K562 (cell line): ENCODE results near the gene PGGHG. TPM values are rescaled to one million over a fixed set of nuclear protein-coding genes. Genes with fewer than 3 reads are reported as not detected.

Experiments
- ATAC-seq: fragments of 200-7000 bp; cut with Tn5 transposase; 3 replicates; pipeline ENCODE4 v1.9.1; 2020; ENCODE audit warnings: moderate library complexity
- BruUV-seq: library from RNA; stranded (reverse); fragments of 400-500 nt; replicated peaks from 2 replicates; lab custom pipeline; 2021; lab: Mats Ljungman, UMichigan
- CTCF ChIA-PET: fragments of 300-600 bp; formaldehyde crosslinking; extraction: SDS; loops from one replicate; lab custom pipeline; 2021; ENCODE audit warnings: low intra/inter-chr PET ratio; lab: Yijun Ruan, JAX
- POLR2A ChIA-PET: fragments of 300-600, 350-650 bp; sonication (Branson Sonifier 250); formaldehyde crosslinking; extraction: SDS; loops from one replicate; lab custom pipeline; 2021; ENCODE audit warnings: antibody characterized with exemption, inconsistent platforms; lab: Yijun Ruan, JAX
- DNase-seq, 4 experiments: peaks; one replicate each; pipeline versions ENCODE4 v3.0.0 to v3.0.0-alpha.2; 2011 to 2018; ENCODE audit warnings: low spot score in 3 of 4, mixed read lengths in 3 of 4; ENCODE audit errors: extremely low read depth in 1 of 4
- FAIRE-seq: peaks from 2 replicates; lab custom pipeline; 2011; peaks lifted over from hg19 to GRCh38; lab: Jason Lieb, UNC
- H2AFZ ChIP-seq: 2 replicates; pipeline ENCODE4 v1.6.0; 2011; ENCODE audit warnings: low read depth, low read length, control low read depth, inconsistent platforms
- H3K27ac ChIP-seq: fragments of 200-600 bp; 3 replicates; pipeline ENCODE4 v1.8.0; 2011; ENCODE audit warnings: low read depth, mild to moderate bottlenecking, control low read depth, inconsistent platforms, low read length, moderate library complexity, mixed read lengths; ENCODE audit errors: extremely low read depth
- H3K27me3 ChIP-seq, 2 experiments: fragments of 300-600 bp in 1 of 2; 2 replicates in 1 of 2; 3 replicates in 1 of 2; pipeline versions ENCODE4 v1.6.0 to v1.8.0; 2011; ENCODE audit warnings: inconsistent platforms in 2 of 2, low read length in 2 of 2, mild to moderate bottlenecking in 1 of 2, mixed read lengths in 1 of 2, moderate library complexity in 1 of 2; ENCODE audit not compliant: control insufficient read depth in 2 of 2, insufficient read depth in 2 of 2
- H3K36me3 ChIP-seq: fragments of 300-600 bp; 3 replicates; pipeline ENCODE4 v1.8.0; 2011; ENCODE audit warnings: mild to moderate bottlenecking, low read length, inconsistent platforms; ENCODE audit not compliant: control insufficient read depth, insufficient read depth
- H3K4me1 ChIP-seq, 2 experiments: fragments of 200-600 bp in 1 of 2; replicated peaks in 1 of 2; 2 replicates in 1 of 2; 3 replicates in 1 of 2; pipeline versions ENCODE4 v1.5.1 to v1.8.0; 2011; ENCODE audit warnings: inconsistent platforms in 2 of 2, low read length in 2 of 2, mild to moderate bottlenecking in 1 of 2, mixed read lengths in 1 of 2, moderate library complexity in 1 of 2; ENCODE audit not compliant: control insufficient read depth in 2 of 2, insufficient read depth in 2 of 2
- H3K4me2 ChIP-seq: 2 replicates; pipeline ENCODE4 v1.6.1; 2011; ENCODE audit warnings: low read length, control low read depth, inconsistent platforms, mixed read lengths; ENCODE audit not compliant: insufficient read depth
- H3K4me3 ChIP-seq: fragments of 200-600 bp; sonication (generic), shearing (Covaris generic); 2 replicates; pipeline ENCODE4 v1.5.1; 2016; ENCODE audit warnings: control low read depth, inconsistent platforms
- H3K79me2 ChIP-seq: fragments of 200-600 bp; 3 replicates; pipeline ENCODE4 v1.8.0; 2011; ENCODE audit warnings: low read length, inconsistent platforms; ENCODE audit not compliant: control insufficient read depth, insufficient read depth
- H3K9ac ChIP-seq, 2 experiments: 2 replicates each; pipeline versions ENCODE4 v1.6.0 to v1.6.1; 2011; ENCODE audit warnings: low read depth in 2 of 2, low read length in 2 of 2, control low read depth in 1 of 2, inconsistent platforms in 1 of 2, mild to moderate bottlenecking in 1 of 2, mixed read lengths in 1 of 2; ENCODE audit not compliant: insufficient read depth in 1 of 2
- H3K9me1 ChIP-seq: one replicate; pipeline ENCODE4 v1.6.0; 2011; ENCODE audit warnings: inconsistent platforms, mild to moderate bottlenecking, low read length, moderate library complexity; ENCODE audit not compliant: control insufficient read depth, insufficient read depth
- H3K9me3 ChIP-seq: replicated peaks from 2 replicates; pipeline ENCODE4 v1.5.1; 2011; ENCODE audit warnings: low read depth, low read length, inconsistent platforms; ENCODE audit not compliant: control insufficient read depth, insufficient read depth
- H4K20me1 ChIP-seq: replicated peaks from 2 replicates; pipeline ENCODE4 v1.6.1; 2011; ENCODE audit warnings: low read length, inconsistent platforms, mixed read lengths; ENCODE audit not compliant: control insufficient read depth, insufficient read depth
- CBX5 ChIP-seq: IDR thresholded peaks from 2 replicates; pipeline ENCODE4 v1.6.1; 2014; ENCODE audit warnings: low read depth, borderline replicate concordance
- TOE1 ChIP-seq, 2 experiments: fragments of 450-650 bp in 1 of 2; sonication (generic) in 1 of 2; formaldehyde crosslinking in 1 of 2; IDR thresholded peaks; 2 replicates each; pipeline versions ENCODE4 v1.7.1 to v1.8.0; 2016 to 2022; ENCODE audit warnings: borderline replicate concordance in 2 of 2, mild to moderate bottlenecking in 2 of 2, antibody characterized with exemption in 1 of 2, inconsistent platforms in 1 of 2, low read depth in 1 of 2, missing genetic modification reagents in 1 of 2, moderate library complexity in 1 of 2
- ZFP30 ChIP-seq: fragments of 250-450 bp; sonication (Bioruptor Pico); IDR thresholded peaks from 2 replicates; pipeline ENCODE4 v1.8.0; 2022; ENCODE audit warnings: moderate library complexity, mild to moderate bottlenecking, inconsistent platforms, borderline replicate concordance
- ZNF140 ChIP-seq: fragments of 250-450 bp; sonication (Bioruptor Pico); IDR thresholded peaks from 2 replicates; pipeline ENCODE4 v1.8.0; 2021; ENCODE audit warnings: moderate library complexity, mild to moderate bottlenecking, inconsistent platforms
- ZNF76 ChIP-seq: fragments of 250-450 bp; sonication (Bioruptor Pico); IDR thresholded peaks from 2 replicates; pipeline ENCODE4 v1.4.0; 2020; ENCODE audit warnings: mild to moderate bottlenecking, moderate library complexity, borderline replicate concordance
- WGBS: fragments of 100-300 bp; shearing (Covaris generic); methylation state at CpG from one replicate; pipeline ENCODE4 v1.1.6; 2016; ENCODE audit warnings: low coverage, mixed read lengths; ENCODE audit not compliant: insufficient coverage; ENCODE audit errors: missing lambda C conversion rate; 5-methylcytosine and 5-hydroxymethylcytosine counted together
- in situ Hi-C: fragments of 300-500 bp; cut with MboI; formaldehyde crosslinking; loops from 4 replicates; pipeline ENCODE4 v1.15.0; 2018; ENCODE audit warnings: inconsistent platforms, mixed read lengths
- intact Hi-C: fragments of 100-400 bp; cut with micrococcal nuclease; formaldehyde crosslinking; loops from 2 replicates; pipeline ENCODE4 v1.14.2; 2022
- polyA plus RNA-seq, 8 experiments: library from polyadenylated mRNA; depleted of rRNA in 4 of 8; stranded (reverse) in 5 of 8; unstranded in 3 of 8; fragments of >200 nt; fragmentation: Nextera tagmentation in 2 of 8; fragmentation: Illumina TruSeq in 1 of 8; extraction: Ambion mirVana in 2 of 8; extraction: Trizol in 1 of 8; gene quantifications; 2 replicates each; pipeline versions ENCODE4 v1.2.1 to v1.2.3, GENCODE V29; 2011 to 2014; ENCODE audit warnings: inconsistent platforms in 1 of 8, missing spikeins in 1 of 8
- total RNA-seq, 7 experiments: library from RNA; depleted of rRNA in 6 of 7; stranded (reverse); fragments of >200 nt in 6 of 7; fragmentation: Illumina TruSeq in 2 of 7; extraction: Trizol in 2 of 7; gene quantifications; 2 replicates each; pipeline versions ENCODE4 v1.2.1 to v1.2.3, GENCODE V29; 2011 to 2021; ENCODE audit warnings: low replicate concordance in 1 of 7
- TF ChIP-seq, protein P1 (sequence below), 2 experiments: fragments of 150-350 bp in 1 of 2; IDR thresholded peaks; 2 replicates each; pipeline ENCODE4 v1.6.1; 2012 to 2016; ENCODE audit warnings: low read depth in 2 of 2, low read length in 2 of 2, mild to moderate bottlenecking in 1 of 2, moderate library complexity in 1 of 2
- TF ChIP-seq, protein P2 (sequence below): fragments of 450-650 bp; formaldehyde crosslinking; IDR thresholded peaks from 2 replicates; pipeline ENCODE4 v1.4.0; 2022; ENCODE audit warnings: missing genetic modification characterization

PGGHG gene
- total and polyA plus RNA-seq, 9 of the 15 experiments (the other 6 are each of a cell fraction or from before 2014, with no cell fraction given) = 0.38 to 85.1 (median 18.1) TPM

DNA sequence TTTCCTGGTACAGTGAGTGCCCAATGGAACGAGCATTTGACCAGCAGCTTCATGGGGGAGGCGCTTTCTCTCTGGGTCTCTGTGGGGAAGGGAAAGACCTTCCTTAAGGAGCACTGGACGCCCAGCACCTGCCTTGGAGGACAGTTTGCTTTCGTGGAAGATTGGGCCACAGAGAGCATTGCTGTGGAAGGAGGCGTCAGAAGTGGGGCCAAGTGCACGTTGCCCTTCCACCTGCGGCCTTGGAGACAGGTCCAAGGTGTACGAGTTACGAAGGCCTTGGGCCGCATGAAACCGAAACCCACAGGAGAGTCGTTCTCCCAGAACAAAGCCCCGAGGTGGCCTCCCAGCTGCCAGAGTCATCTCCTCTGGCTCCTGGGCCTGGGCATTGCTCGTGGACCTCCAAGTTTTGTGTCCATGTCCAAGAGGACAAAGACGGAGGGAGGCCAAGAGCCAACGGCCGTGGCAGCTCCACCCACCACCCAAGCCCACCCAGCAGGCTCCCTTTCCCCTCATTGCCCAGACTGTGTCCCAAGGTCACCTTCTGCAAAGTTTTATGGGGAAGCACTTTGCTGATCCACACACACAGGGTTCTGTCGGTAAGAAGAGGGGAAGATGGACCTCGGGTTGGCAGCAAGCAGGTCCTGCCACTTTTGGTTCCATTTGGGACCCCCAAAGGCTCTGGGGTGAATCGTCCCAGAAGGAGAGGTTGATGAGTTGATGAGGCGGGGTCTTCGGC is 16.6 kb upstream of the PGGHG start:
- no peaks in the 10 kb centered on the region for H3K36me3 ChIP-seq
- BruUV-seq = no TSS peak
- peaks cover 10% of the 10 kb centered on the region; the same call in 1 of the 3 replicates for H3K79me2 ChIP-seq
- H3K4me2 ChIP-seq = no peak overlapping the region
- H3K4me1 ChIP-seq = peaks cover 19 to 34% of the 10 kb centered on the region in 2 experiments; a peak in 4 of 5 replicates
- FAIRE-seq = no peak
- ChIA-PET POLR2A (interaction anchor here (0.8 to 1.3 kb wide), 5 partner anchors 8 to 11 kb away, joined by 3 to 5 read pairs (median 3); no protein-coding TSS in a partner anchor), CTCF (no interaction called here)
- H3K4me3 ChIP-seq = no peak overlapping the region
- H3K9me3 ChIP-seq = peaks cover 12% of the 10 kb centered on the region
- intact Hi-C loops = no loop called here
- H4K20me1 ChIP-seq = no peaks in the 10 kb centered on the region
- no peak for DNase-seq
- no peak overlapping the region for H3K27ac ChIP-seq
- H3K9me1 ChIP-seq = no peaks in the 10 kb centered on the region
- WGBS = 58% methylated on average over 16 of the region's 22 CpGs
- H3K27me3 ChIP-seq = no peaks in the 10 kb centered on the region
- H2AFZ ChIP-seq = no peak overlapping the region
- in situ Hi-C loops = no loop called here
- TF ChIP-seq TOE1 (IDR thresholded peaks at IDR 0.05; ENCODE audit: borderline replicate concordance) (no peak), TOE1 (CRISPR knock-in tag; IDR thresholded peaks at IDR 0.05; ENCODE audit: borderline replicate concordance, low read depth) (no peak), ZFP30 (CRISPR knock-in tag) (no peak), ZNF140 (CRISPR knock-in tag) (no peak), ZNF76 (CRISPR knock-in tag) (no peak), CBX5 (no peak)
- TF ChIP-seq, protein P1, sequence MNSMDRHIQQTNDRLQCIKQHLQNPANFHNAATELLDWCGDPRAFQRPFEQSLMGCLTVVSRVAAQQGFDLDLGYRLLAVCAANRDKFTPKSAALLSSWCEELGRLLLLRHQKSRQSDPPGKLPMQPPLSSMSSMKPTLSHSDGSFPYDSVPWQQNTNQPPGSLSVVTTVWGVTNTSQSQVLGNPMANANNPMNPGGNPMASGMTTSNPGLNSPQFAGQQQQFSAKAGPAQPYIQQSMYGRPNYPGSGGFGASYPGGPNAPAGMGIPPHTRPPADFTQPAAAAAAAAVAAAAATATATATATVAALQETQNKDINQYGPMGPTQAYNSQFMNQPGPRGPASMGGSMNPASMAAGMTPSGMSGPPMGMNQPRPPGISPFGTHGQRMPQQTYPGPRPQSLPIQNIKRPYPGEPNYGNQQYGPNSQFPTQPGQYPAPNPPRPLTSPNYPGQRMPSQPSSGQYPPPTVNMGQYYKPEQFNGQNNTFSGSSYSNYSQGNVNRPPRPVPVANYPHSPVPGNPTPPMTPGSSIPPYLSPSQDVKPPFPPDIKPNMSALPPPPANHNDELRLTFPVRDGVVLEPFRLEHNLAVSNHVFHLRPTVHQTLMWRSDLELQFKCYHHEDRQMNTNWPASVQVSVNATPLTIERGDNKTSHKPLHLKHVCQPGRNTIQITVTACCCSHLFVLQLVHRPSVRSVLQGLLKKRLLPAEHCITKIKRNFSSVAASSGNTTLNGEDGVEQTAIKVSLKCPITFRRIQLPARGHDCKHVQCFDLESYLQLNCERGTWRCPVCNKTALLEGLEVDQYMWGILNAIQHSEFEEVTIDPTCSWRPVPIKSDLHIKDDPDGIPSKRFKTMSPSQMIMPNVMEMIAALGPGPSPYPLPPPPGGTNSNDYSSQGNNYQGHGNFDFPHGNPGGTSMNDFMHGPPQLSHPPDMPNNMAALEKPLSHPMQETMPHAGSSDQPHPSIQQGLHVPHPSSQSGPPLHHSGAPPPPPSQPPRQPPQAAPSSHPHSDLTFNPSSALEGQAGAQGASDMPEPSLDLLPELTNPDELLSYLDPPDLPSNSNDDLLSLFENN (IDR thresholded peaks at IDR 0.05; ENCODE audit: low read depth in 2 of 2, low read length in 2 of 2) = no peak
- TF ChIP-seq, protein P2, sequence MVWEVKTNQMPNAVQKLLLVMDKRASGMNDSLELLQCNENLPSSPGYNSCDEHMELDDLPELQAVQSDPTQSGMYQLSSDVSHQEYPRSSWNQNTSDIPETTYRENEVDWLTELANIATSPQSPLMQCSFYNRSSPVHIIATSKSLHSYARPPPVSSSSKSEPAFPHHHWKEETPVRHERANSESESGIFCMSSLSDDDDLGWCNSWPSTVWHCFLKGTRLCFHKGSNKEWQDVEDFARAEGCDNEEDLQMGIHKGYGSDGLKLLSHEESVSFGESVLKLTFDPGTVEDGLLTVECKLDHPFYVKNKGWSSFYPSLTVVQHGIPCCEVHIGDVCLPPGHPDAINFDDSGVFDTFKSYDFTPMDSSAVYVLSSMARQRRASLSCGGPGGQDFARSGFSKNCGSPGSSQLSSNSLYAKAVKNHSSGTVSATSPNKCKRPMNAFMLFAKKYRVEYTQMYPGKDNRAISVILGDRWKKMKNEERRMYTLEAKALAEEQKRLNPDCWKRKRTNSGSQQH (CRISPR knock-in tag) = no peak
- H3K9ac ChIP-seq = peak overlapping the region in 1 of 2 experiments; percentile 47; a peak in 2 of 4 replicates
- no peak for ATAC-seq
